Stimulated activated CD4-positive, alpha-beta T cell treated with anti-CD3 and anti-CD28 coated beads, TNF-alpha, amount 100 ng/mL, for 4 hours (primary cell): ENCODE data around the gene NHEJ1.
"Not testable (repeated sequence)": the region's sequence is repeated elsewhere in the genome, so short reads cannot be mapped to it uniquely, and the experiment has no call there.

ENCODE experiments used
- DNase-seq, 3 experiments: peaks; one replicate each; pipeline ENCODE4 v3.0.0-alpha.2; 2020; ENCODE audit warnings: low read depth in 3 of 3

NHEJ1 gene, protein sequence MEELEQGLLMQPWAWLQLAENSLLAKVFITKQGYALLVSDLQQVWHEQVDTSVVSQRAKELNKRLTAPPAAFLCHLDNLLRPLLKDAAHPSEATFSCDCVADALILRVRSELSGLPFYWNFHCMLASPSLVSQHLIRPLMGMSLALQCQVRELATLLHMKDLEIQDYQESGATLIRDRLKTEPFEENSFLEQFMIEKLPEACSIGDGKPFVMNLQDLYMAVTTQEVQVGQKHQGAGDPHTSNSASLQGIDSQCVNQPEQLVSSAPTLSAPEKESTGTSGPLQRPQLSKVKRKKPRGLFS

DNA sequence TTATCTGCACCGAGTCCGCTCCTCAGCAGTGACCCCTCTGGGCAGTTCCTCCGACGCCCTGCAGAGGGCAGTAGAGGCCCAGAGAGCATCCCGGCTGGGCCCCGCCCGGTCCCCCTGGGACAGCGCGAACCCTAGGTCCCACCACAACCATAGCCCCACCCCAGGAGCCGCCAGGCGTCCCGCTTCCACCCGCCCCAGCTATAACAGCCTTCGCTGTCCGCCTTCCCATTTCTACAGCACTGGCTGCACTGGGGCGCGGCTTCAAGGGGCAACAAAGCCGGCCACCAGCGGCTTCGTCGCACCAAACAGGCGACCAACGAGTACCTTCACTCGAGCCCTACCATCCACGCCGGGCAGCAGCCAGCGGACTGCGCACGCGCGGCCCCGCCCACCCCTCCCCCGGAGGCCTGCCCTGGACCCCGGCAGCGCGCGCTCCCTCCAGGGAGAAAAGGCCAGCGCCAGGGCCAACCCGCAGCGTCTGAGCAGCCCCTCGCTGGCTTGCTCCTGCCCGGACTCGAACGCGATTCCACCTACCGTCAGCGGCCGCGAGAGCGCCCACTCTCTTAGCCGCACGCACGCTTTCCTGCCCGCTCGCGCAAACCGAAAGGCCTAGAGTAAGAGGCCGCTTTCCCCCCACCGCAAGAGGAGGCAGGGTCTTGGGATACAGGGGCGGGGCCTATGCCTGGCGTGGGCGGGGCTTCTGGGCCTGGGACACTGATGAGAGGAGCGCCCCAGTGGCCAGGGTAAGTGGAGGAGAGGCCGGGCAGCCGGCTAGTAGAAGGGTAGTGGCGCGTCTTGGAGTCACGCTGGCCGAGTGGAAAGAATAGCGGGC is at the start of gene NHEJ1:
Gene NHEJ1 (minus strand): TSS at position 630 of the 832 bp plus-strand sequence. CDS start 2,453 bp downstream, outside the sequence.
- peak; percentile 90 to 96 (median 91) for DNase-seq

DNA sequence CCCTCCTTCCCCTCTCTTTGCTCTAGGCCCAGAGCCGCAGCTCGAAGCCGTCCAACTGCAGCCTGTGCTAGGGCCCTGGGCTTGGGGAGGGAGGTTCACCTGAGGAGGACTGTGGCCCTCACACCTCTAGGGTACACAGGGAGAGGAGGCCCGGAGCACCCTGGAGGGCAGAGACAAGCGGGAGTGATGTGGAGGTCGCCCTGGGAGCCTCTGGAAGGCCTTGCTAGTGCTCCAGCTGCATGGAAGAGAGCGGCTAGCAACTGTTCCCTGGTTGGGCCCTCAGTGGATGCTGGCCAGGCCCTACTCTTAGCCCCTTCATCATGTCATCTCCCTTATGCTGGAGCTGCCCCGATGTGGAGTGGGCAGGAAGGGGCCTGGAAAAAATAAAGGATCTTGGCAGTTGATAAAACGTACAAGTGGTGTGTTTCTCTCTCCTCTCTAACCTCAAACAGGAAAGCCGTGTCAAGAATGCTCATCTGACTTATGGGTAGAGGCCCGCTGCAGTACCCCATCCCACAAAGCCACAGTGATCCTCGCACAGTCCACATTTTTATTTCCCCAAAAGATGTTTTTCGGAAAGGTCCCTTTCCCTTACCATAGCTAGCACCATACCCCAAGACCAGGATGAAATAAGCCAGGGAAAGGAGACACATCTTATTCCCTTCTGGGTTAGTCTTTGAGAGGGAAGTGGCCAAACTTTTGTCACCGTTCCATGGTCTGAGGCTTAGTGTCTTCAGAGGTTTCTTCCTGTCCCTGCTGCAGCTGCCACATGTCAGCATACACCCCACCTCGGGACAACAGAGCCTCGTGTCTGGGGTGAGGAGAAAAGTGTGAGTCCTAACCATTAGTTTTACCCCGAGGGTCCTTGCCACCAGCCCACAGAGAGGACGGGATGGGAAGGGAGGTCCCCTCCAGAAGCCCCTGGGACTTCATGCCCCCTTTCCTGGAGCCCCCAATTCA is 48.9 kb upstream of the NHEJ1 start:
- no peak for DNase-seq

DNA sequence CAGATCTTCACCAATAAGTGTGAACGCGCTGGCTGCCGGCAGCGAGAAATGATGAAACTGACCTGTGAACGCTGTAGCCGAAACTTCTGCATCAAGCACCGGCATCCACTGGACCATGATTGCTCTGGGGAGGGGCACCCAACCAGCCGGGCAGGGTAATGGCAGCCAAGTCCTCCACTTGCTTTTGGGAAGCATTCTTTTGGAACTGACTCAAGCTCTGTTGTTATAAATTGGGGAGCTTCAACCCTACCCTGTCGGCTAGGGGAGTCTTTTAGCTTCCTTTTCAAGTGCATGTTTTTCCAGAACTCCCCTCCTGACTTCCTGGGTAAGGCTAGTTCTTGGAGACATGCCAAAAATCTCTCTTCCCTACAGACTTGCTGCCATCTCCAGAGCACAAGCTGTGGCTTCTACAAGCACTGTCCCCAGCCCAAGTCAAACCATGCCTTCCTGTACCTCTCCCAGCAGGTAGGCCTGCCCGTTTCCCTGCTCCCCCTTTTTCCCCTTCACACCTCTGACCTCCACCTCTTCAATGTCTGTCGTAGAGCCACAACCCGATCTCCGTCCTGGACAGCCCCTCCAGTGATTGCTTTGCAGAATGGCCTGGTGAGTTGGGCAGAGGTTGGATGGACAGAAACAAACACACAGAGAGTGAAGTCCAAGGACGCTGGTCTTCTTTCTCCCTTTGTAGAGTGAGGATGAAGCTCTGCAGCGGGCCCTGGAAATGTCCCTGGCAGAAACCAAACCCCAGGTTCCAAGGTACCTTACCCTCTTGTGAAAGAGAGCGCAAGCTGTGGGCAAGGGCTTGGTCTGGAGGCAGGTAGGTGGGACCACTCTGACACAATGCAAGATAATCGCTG is 47.5 kb upstream of the NHEJ1 start:
- DNase-seq = no peak

DNA sequence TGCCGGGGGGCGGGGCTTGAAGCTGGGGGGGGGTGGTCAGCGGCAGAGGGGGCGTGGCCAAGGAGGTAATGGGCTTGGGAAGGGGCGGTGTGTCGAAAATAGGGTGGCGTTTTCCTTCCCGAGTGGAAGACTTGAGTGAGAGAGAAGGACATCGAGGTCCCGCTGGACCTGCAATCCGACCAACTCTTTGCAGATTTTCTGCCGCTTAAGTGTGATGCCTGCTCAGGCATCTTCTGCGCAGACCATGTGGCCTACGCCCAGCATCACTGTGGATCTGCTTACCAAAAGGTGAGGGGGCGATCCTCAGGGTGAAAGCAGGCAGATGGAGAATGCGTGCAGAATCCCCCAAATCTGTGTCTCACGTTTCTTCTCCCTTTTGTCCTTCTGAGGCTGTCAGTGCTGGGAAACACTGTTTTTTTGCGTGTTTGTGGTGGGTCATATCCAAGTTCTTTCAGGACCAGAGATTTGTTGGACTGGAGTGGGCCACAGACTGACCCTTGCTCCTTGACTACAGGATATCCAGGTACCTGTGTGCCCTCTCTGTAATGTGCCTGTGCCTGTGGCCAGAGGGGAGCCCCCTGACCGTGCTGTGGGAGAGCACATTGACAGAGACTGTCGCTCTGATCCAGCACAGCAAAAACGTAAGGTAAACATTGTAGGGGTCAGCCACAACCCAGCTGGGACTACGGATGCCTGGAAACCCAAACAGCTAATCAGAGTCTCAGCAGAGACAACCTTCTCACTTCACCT is 46.7 kb upstream of the NHEJ1 start:
- no peak for DNase-seq

DNA sequence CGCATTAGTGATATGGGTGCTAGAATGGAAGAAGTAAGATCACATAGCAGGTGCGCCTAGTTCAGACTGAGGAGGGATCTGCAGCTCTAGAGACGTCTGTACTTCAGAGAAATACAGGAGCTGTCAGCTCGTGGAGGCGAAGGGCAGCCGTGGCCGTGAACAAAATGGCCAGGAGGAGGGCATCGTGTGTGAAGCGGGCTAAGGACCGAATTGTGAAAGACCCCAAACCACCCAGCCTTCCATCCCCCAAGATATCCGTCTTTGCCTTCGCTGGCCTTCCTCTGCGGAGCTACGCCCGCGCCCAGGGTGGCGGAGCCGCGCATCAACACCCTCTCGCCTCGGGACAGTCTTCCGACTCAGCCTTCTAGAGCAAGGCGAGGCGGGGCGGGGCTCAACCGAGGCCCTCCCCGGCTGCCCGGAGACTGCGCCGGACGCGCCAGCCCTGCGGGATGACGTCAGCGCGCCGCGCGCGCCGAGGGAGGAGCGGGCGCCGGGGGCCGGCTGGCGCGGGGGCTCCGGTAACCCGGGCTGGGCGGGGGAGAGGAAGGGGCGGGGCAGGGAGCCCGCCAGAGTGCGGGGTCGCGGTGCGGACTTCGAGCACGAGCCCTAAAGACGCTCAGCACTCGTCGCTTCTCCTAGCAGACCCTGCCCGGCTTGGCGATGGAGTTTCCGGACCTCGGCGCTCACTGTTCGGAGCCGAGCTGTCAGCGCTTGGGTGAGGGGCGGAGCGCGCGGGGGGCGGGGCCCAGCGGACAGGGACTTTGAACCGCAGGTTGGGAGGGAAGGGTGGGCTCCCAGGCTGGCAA is 45.9 kb upstream of the NHEJ1 start, which contains the start of gene ZFAND2B:
Gene ZFAND2B (plus strand): TSS at position 455 of the 806 bp plus-strand sequence. CDS start 206 bp downstream, at position 661.
- DNase-seq = peak; percentile 89 to 93 (median 91)

DNA sequence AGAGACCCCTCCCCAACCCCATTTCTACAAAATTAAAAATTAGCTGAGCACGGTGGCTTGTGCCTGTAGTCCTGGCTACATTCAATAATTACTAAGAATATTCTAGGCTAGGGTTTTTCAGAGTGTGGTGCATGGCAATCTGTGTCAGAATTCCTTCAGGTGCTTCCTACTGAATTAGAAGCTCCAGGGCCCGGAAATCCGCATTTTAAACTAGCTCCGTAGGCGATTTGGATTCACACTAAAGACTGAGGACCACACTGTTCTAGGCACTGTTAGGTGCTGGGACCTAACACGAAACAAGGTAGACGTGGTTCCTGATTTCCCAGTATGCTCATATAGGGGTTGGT is 45.3 kb upstream of the NHEJ1 start:
- DNase-seq = no peak

DNA sequence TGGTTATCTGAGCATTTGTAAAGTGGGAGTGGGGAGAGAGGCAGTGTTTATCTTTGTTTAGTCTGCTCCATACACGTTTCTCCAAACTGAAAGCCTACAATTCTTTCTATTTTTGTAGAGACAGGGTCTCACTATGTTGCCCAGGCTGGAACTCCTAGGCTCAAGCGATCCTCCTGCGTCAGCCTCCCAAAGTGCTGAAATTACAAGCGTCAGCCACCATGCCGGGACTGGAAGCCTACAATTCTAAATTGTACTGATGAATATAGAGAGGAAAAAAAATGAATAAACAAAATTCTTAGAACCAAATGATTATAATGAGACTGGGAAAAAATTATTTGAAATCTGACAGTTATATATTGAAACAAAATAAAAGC is 44.5 kb upstream of the NHEJ1 start:
- DNase-seq = no peak

DNA sequence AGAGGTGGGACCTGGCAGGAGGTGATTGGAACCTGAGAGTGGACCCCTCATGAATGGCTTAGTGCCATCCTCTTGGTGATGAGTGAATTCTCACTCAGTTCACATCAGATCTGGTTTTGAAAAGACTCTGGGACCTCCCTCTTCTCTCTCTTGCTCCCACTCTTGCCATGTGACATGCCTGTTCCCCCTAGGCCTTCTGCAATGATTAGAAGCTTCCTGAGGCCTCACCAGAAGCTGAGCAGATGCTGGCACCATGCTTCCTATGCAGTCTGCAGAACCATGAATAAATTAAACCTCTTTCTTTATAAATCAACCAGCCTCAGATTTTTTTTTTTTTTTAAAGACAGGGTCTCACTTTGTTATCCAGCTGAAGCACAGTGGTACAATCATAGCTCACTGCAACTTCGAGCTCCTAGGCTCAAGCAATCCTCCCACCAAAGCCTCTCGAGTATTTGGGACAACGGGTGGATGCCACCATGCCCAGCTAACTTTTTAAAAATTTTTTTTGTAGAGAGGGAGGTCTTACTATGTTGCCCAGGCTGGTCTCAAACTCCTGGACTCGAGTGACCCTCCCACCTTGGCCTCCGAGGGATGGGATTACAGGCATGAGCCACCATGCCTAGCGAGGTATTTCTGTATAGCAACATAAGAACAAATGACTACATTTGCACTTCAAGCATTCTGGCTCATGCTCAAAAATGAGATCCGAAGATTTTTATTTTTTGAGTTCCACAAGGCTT is 44.0 kb upstream of the NHEJ1 start:
- no peak for DNase-seq

DNA sequence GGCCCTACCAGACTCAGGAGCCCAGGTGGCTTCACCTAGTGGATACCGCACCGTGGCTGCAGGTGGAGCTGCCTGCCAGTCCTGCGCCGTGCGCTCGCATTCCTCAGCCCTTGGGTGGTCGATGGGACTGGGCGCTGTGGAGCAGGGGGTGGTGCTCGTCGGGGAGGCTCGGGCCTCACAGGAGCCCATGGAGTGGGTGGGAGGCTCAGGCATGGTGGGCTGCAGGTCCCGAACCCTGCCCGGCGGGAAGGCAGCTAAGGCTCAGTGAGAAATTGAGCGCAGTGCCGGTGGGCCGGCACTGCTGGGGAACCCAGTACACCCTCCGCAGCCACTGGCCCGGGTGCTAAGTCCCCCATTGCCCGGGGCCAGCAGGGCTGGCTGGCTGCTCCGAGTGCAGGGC is 40.7 kb upstream of the NHEJ1 start:
- DNase-seq = not testable (repeated sequence)

DNA sequence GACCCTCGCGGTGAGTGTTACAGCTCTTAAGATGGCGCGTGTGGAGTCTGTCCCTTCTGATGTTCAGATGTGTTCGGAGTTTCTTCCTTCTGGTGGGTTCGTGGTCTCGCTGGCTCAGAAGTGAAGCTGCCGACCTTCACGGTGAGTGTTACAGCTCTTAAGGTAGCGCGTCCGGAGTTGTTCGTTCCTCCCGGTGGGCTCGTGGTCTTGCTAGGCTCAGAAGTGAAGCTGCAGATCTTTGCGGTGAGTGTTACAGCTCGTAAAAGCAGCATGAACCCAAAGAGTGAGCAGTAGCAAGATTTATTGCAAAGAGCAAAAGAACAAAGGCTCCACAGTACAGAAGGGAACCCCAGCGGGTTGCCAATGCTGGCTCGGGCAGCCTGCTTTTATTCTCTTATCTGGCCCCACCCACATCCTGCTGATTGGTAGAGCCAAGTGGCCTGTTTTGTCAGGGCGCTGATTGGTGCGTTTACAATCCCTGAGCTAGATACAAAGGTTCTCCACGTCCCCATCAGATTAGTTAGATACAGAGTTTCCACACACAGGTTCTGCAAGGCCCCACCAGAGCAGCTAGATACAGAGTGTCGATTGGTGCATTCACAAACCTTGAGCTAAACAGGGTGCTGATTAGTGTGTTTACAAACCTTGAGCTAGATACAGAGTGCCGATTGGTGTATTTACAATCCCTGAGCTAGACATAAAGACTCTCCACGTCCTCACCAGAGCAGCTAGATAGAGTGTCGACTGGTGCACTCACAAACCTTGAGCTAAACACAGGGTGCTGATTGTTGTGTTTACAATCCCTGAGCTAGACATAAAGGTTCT is 40.1 kb upstream of the NHEJ1 start:
- not testable (repeated sequence) for DNase-seq

DNA sequence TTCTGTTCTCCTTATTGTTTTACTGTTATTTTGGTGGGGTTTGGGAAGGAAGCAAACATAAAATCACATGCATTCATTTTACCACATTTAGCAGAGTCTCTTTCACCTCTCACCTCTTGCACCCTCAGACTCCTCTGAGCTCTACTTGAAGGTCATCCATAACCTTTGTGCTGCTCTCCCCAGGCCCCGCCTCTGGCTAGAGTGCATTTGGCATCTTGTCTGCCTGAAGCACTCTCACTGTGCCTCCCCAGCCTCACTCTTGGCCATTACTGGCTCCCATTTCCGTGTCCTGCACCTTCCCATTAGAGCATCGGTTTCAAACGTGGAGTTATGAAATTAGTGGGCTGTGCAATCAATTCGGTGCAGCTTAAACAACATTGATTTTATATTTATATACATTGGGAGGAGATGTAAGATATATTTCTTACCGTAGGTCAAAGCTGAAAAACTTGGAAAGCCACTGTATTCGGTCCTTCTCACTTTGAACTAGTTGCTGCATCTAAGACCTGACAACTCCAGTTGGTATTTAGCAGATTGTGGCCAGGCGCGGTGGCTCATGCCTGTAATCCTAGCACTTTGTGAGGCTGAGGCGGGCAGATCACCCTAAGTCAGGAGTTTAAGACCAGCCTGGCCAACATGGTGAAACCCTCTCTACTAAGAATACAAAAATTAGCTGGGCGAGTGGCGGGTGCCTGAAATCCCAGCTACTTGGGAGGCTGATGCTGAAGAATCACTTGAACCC is 39.0 kb upstream of the NHEJ1 start:
- DNase-seq = no peak

DNA sequence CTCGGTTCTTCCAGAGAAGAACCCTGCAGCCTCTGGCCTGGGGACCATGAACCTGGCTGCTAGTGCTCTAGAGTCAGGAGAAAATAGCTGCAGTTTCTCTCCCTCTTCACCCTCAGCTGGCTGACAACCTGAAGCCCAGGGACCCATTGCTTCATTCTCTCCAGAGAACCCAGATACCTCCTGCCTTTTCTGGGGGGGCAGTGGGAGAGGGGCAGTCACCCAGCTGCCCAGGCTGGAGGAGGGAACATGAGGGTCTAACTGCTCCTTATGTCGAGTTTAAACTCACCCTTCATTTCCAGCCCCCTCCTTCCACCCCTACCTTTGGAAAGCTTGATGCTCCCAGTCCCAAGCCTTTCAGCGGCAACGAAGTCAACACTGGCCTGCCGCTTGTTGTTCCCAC is 38.4 kb upstream of the NHEJ1 start:
- no peak for DNase-seq

DNA sequence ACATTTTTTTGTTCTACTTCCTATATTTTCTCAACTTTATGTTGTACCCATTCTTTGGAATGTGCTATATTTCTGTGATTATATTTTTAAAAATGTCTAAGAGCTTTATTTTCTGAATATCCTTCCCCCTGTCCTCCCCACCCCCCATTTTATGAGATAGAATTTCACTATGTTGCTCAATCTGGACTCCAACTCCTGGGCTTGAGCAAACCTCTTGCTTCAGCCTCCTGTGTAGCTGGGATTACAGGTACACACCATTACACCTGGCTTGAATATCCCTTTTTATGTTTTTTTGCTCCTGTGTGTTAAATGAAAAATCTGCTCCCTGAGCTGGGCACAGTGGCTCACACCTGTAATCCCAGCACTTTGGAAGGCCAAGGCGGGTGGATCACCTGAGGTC is 36.8 kb upstream of the NHEJ1 start:
- no peak for DNase-seq

DNA sequence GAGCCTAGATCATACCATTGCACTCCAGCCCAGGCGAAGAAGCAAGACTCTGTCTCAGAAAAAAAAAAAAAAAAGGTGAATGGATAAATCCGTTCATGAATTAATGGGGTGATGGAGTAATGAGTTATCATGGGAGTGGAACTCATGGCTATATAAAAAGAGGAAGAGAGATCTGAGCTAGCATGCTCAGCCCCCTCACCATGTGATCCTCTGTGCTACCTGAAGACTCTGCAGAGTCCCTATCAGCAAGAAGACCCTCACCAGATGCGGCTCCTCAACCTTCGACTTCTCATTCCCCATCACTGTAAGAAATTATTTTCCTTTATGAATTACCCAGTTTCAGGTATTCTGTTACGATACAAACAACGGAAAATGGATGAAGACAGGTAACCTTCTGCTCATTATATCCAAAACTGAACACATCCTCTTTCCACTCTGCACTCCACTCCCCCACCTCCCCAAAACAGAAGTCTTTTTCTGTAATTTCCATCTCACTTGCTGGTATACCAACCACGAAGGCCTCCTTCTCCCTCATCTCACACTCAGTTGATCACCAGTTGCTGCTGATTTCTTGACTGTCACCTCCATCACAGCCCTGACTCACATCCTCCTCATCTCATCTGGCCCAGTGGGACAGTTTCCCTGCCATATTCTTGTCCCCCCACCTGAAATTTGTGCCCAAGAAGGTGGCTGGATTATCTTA is 26.3 kb upstream of the NHEJ1 start:
- DNase-seq = no peak

DNA sequence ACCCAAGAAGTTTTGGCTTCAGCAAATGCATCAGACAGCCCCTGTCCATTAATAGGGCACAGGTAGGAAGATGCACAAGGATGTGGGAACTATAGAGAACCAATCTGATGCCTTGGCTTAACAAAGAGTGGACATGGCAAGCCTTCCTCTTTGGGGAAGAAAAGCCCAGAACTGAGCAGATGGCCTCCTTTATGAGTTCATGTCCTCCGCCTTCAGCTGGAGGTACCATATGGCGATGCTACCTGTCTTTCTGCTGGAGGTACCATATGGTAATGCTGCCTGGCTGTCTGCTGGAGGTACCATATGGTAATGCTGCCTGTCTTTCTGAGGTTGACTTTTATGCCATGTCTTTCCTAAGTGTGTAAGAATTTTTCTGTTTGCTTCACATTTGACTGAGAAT is 23.5 kb upstream of the NHEJ1 start:
- no peak for DNase-seq

DNA sequence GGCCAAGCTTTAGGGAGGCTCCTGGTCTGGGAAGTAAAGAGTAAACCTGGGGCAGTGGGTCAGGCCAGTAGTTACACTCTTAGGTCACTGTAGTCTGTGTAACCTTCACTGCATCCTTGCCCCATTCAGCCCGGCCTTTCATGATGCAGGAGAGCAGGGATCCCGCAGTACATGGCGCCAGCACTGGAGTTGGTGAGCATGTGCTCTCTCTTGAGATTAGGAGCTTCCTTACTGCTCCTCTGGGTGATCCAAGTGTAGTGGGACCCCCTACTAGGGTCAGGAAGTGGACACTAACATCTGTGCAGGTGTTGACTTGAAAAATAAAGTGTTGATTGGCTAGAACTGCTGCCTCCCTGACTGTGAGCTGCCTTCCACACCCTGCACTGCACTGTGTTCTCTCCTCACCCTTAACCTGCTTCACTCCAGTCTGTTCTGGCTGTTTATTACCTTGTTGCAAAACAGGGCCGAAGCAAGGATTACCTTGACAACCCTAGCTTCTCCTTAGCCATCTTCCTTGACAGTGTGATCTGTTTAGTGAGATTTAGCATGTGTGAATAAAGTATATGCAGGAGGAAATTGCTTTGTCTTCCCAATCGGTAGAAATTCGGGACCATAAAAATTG is 22.6 kb upstream of the NHEJ1 start:
- DNase-seq = no peak
